ENCODE results near the gene MUTYH.
"Not testable (repeated sequence)": the region's sequence is repeated elsewhere in the genome, so short reads cannot be mapped to it uniquely, and the experiment has no call there.

MUTYH gene

GRCh38 chr1:45299296-45299695 is 40.9 kb downstream of the MUTYH start:
- no peak overlapping the region for H3K27ac ChIP-seq
- TF ChIP-seq CTCF (IDR thresholded peaks at IDR 0.05): no peak

GRCh38 chr1:45297666-45298356 is 42.4 kb downstream of the MUTYH start:
- H3K4me2 ChIP-seq (ENCODE audit: low read length): no peak overlapping the region
- no peak overlapping the region for H3K27ac ChIP-seq
- H2AFZ ChIP-seq: no peak overlapping the region
- no peaks in the 10 kb centered on the region for H3K36me3 ChIP-seq (ENCODE audit: control insufficient read depth, insufficient read depth, low read length)
- H3K4me1 ChIP-seq: no peaks in the 10 kb centered on the region
- TF ChIP-seq CTCF (IDR thresholded peaks at IDR 0.05): no peak
- no peak overlapping the region for H3K9ac ChIP-seq
- no peaks in the 10 kb centered on the region for H3K9me3 ChIP-seq (ENCODE audit: control insufficient read depth, low read length)
- H3K27me3 ChIP-seq (ENCODE audit: control insufficient read depth, insufficient read depth, low read length): no peaks in the 10 kb centered on the region
- H3K4me3 ChIP-seq (ENCODE audit: low read depth, low read length): no peak overlapping the region
- no peaks in the 10 kb centered on the region for H3K79me2 ChIP-seq

More at GRCh38 chr1:45299296-45299695, 40.9 kb downstream of the MUTYH start:
- Histone ChIP-seq H2AFZ (no peak overlapping the region), H3K4me3 (ENCODE audit: low read depth, low read length) (no peak overlapping the region), H3K4me2 (ENCODE audit: low read length) (no peak overlapping the region), H3K27me3 (ENCODE audit: control insufficient read depth, insufficient read depth, low read length) (no peaks in the 10 kb centered on the region), H3K9me3 (ENCODE audit: control insufficient read depth, low read length) (no peaks in the 10 kb centered on the region), H3K9ac (no peak overlapping the region), H3K36me3 (ENCODE audit: control insufficient read depth, insufficient read depth, low read length) (no peaks in the 10 kb centered on the region), H3K4me1 (no peaks in the 10 kb centered on the region), H3K79me2 (no peaks in the 10 kb centered on the region)

GRCh38 chr1:45291716-45292115 is 48.5 kb downstream of the MUTYH start:
- Histone ChIP-seq H3K4me2 (ENCODE audit: low read length) (no peak overlapping the region), H3K4me1 (no peaks in the 10 kb centered on the region), H3K79me2 (no peaks in the 10 kb centered on the region), H2AFZ (no peak overlapping the region), H3K27me3 (ENCODE audit: control insufficient read depth, insufficient read depth, low read length) (no peaks in the 10 kb centered on the region), H3K9me3 (ENCODE audit: control insufficient read depth, low read length) (no peaks in the 10 kb centered on the region), H3K4me3 (ENCODE audit: low read depth, low read length) (no peak overlapping the region), H3K36me3 (ENCODE audit: control insufficient read depth, insufficient read depth, low read length) (no peaks in the 10 kb centered on the region), H3K27ac (no peak overlapping the region), H3K9ac (no peak overlapping the region)
- no peak for TF ChIP-seq CTCF (IDR thresholded peaks at IDR 0.05)

- not testable (repeated sequence) for H2AFZ ChIP-seq; H3K9me3 ChIP-seq (ENCODE audit: control insufficient read depth, low read length); H3K36me3 ChIP-seq (ENCODE audit: control insufficient read depth, insufficient read depth, low read length); H3K27ac ChIP-seq; H3K4me1 ChIP-seq; H3K4me2 ChIP-seq (ENCODE audit: low read length); H3K9ac ChIP-seq; H3K27me3 ChIP-seq (ENCODE audit: control insufficient read depth, insufficient read depth, low read length); H3K4me3 ChIP-seq (ENCODE audit: low read depth, low read length); H3K79me2 ChIP-seq
Measured at GRCh38 chr1:45291002-45291401, 49.2 kb downstream of the MUTYH start.

GRCh38 chr1:45286521-45286920 is 53.7 kb downstream of the MUTYH start:
- not testable (repeated sequence) for H3K27ac ChIP-seq; H3K27me3 ChIP-seq (ENCODE audit: control insufficient read depth, insufficient read depth, low read length); H3K79me2 ChIP-seq; H3K9ac ChIP-seq; H2AFZ ChIP-seq; H3K4me1 ChIP-seq; H3K4me2 ChIP-seq (ENCODE audit: low read length); H3K9me3 ChIP-seq (ENCODE audit: control insufficient read depth, low read length); H3K4me3 ChIP-seq (ENCODE audit: low read depth, low read length); H3K36me3 ChIP-seq (ENCODE audit: control insufficient read depth, insufficient read depth, low read length)

GRCh38 chr1:45284858-45285257 is 55.4 kb downstream of the MUTYH start:
- H3K27ac ChIP-seq; H3K27me3 ChIP-seq (ENCODE audit: control insufficient read depth, insufficient read depth, low read length); H3K4me2 ChIP-seq (ENCODE audit: low read length); H2AFZ ChIP-seq; H3K4me1 ChIP-seq; H3K36me3 ChIP-seq (ENCODE audit: control insufficient read depth, insufficient read depth, low read length); H3K79me2 ChIP-seq; H3K9me3 ChIP-seq (ENCODE audit: control insufficient read depth, low read length); H3K4me3 ChIP-seq (ENCODE audit: low read depth, low read length); H3K9ac ChIP-seq: not testable (repeated sequence)
